ENCODE measurements around the gene ATXN7L2. TPM values are rescaled to one million over a fixed set of nuclear protein-coding genes. Genes with fewer than 3 reads are reported as not detected.

ATXN7L2 gene, protein sequence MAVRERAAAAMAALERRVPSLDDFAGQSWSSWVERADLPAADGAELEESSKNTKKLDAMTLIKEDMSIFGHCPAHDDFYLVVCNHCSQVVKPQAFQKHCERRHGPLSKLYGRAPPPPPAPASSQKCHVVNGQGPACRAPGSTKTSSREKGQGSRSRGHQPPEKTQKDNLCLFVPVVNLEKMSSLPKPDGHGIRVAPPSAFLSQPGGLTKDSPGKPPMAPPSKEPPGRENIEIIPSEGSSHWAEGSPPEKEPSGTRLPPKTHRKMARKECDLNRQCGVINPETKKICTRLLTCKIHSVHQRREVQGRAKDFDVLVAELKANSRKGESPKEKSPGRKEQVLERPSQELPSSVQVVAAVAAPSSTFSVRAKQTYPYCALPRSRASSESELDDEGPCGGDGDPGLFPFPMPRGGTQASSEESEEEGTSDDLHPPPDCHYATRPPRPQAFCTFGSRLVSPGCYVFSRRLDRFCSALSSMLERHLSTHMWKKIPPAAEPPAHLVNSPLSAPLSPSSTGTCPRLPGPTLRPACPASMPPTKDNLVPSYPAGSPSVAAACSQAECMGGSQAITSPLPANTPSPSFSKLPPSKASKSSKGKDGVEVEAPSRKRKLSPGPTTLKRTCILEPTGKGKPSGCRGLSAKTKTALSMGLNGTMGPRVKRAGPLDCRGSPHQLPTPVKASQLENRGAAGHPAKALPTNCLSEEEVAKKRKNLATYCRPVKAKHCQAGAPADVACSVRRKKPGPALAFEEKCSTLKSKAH
- 1 to 10 TPM; 1.6 to 2.7 (median 2.5) TPM for total RNA-seq

DNA sequence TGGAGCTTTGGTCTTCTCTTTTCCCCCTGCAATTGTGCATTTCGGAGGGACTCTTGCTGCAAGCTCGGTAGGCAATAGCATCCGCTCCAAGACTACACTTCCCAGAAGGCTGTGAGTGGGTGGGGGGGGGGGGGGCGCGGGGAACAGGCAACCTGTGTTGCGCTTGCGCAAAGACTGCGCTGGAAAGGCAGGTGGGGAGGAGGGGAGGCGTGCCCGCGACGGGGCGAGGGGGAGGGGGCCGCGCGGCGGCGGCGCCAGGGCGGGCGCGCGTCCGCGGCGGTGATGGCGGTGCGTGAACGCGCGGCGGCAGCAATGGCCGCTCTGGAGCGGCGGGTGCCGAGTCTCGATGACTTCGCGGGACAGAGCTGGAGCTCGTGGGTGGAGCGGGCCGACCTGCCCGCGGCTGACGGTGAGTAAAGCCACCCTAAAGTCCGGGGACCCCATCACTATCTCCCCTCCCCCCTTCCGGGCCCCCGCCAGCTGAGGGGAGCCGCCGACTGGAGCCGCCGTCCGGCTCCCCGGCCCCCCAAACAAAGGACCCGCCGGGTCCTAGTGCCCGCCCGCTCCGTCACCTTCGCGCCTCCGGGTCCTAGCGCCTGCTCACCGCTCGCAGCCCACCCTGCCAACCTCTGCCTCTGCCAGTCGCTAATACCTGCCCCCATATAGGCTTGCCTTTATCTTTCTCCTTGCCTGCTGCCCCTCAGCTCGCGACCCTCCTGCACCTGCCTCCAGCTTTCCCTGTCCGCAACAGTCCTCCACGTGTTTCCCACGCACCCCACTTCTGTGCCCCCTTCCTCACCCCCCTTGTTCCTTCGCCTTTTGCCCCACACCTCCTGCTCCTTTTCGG, at the start of gene ATXN7L2:
TSS of gene ATXN7L2 (plus strand) at position 234 of the 847 bp plus-strand sequence. CDS start at position 283, 49 bp downstream.
- Histone ChIP-seq H3K4me1 (peaks cover 0 to 24% (median 8%) of the 10 kb centered on the region in 3 donors), H3K27ac (peak within 1 kb of the TSS; percentile 85 to 98 (median 94)), H3K27me3 (no peaks in the 10 kb centered on the region), H3K36me3 (peaks cover 0 to 46% of the 10 kb centered on the region in 2 donors), H3K4me3 (peak within 1 kb of the TSS; percentile 74 to 77), H3K9me3 (no peaks in the 10 kb centered on the region)
- ATAC-seq = peak; percentile 91
- WGBS, 2 donors (ENCODE audit: low coverage in 1 of 2) = 0 to 2% methylated on average over 13 to 19 of the region's 73 CpGs
- TF ChIP-seq EP300 (IDR thresholded peaks at IDR 0.05) (no peak), CTCF (IDR thresholded peaks at IDR 0.05) (peak in 3 of 4 experiments; percentile 2 to 11 (median 8)), POLR2AphosphoS5 (IDR thresholded peaks at IDR 0.05) (peak; percentile 30), POLR2A (IDR thresholded peaks at IDR 0.05) (peak; percentile 58 to 62)

DNA sequence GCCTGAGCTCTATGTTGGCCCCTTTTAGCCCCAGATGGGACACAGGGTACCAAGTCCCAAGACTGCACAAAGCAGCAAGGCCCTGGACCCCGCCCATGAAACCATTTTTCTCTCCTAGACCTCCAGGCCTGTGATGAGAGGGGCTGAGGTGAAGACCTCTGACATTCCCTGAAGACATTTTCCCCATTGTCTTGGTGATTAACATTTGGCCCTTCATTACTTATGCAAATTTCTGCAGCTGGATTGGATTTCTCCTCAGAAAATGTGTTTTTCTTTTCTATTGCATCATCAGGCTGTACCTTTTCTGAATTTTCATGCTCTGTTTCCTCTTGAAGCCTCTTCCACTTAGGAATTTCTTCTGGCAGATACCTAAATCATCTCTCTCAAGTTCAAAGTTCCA, 49.2 kb upstream of the ATXN7L2 start:
- no peaks in the 10 kb centered on the region for H3K27me3 ChIP-seq
- TF ChIP-seq POLR2AphosphoS5 (IDR thresholded peaks at IDR 0.05) (no peak), POLR2A (IDR thresholded peaks at IDR 0.05) (no peak), EP300 (IDR thresholded peaks at IDR 0.05) (no peak), CTCF (IDR thresholded peaks at IDR 0.05) (no peak)
- WGBS, 2 donors (ENCODE audit: low coverage in 1 of 2) = 75 to 80% methylated on average over 1 of the region's 1 CpG
- H3K27ac ChIP-seq = no peak overlapping the region
- H3K4me1 ChIP-seq = no peaks in the 10 kb centered on the region
- no peaks in the 10 kb centered on the region for H3K36me3 ChIP-seq
- ATAC-seq = no peak
- no peaks in the 10 kb centered on the region for H3K9me3 ChIP-seq
- H3K4me3 ChIP-seq = no peak overlapping the region

GRCh38 chr1:109438798-109439297, 44.9 kb upstream of the ATXN7L2 start:
- H3K9me3 ChIP-seq = no peaks in the 10 kb centered on the region
- no peaks in the 10 kb centered on the region for H3K4me1 ChIP-seq
- 62 to 100% methylated on average over 1 to 3 of the region's 3 CpGs for WGBS, 2 donors (ENCODE audit: low coverage in 1 of 2)
- H3K27me3 ChIP-seq = peaks cover 10% of the 10 kb centered on the region
- no peak overlapping the region for H3K27ac ChIP-seq
- ATAC-seq = no peak
- no peak overlapping the region for H3K4me3 ChIP-seq
- TF ChIP-seq POLR2AphosphoS5 (IDR thresholded peaks at IDR 0.05) (no peak), EP300 (IDR thresholded peaks at IDR 0.05) (no peak), POLR2A (IDR thresholded peaks at IDR 0.05) (no peak), CTCF (IDR thresholded peaks at IDR 0.05) (no peak)
- H3K36me3 ChIP-seq = no peaks in the 10 kb centered on the region

- 23 to 25% methylated on average over 1 of the region's 1 CpG for WGBS, 2 donors (ENCODE audit: low coverage in 1 of 2)
- TF ChIP-seq EP300 (IDR thresholded peaks at IDR 0.05) (no peak), POLR2AphosphoS5 (IDR thresholded peaks at IDR 0.05) (no peak), CTCF (IDR thresholded peaks at IDR 0.05) (no peak), POLR2A (IDR thresholded peaks at IDR 0.05) (no peak)
- H3K4me3 ChIP-seq = no peak overlapping the region
- H3K9me3 ChIP-seq = no peaks in the 10 kb centered on the region
- H3K4me1 ChIP-seq = no peaks in the 10 kb centered on the region
- peaks cover 20% of the 10 kb centered on the region for H3K27me3 ChIP-seq
- no peak for ATAC-seq
- H3K36me3 ChIP-seq = no peaks in the 10 kb centered on the region
- H3K27ac ChIP-seq = no peak overlapping the region
These were observed 42.6 kb upstream of the ATXN7L2 start for GRCh38 chr1:109441069-109441468.

Measured in gastroesophageal sphincter (tissue), 4 donors.